VCaP (cell line): ENCODE results near the gene CFAP58.

Experiments used
- H3K27ac ChIP-seq: fragments of 450-650 bp; 2 replicates; pipeline ENCODE4 v1.5.1; 2017
- CTCF ChIP-seq: fragments of 450-650 bp; conservative IDR thresholded peaks from 2 replicates; pipeline ENCODE4 v1.5.1; 2017; ENCODE audit warnings: mild to moderate bottlenecking, moderate library complexity

CFAP58 gene

GRCh38 chr10:104478380-104478779 lies 124.7 kb downstream of the CFAP58 start:
- peak overlapping the region; percentile 52; the same call in 1 of the 2 replicates for H3K27ac ChIP-seq
- no peak for TF ChIP-seq CTCF

- TF ChIP-seq CTCF, result no peak
- no peak overlapping the region for H3K27ac ChIP-seq
Measured at GRCh38 chr10:104479906-104480593, 126.4 kb downstream of the CFAP58 start.

DNA sequence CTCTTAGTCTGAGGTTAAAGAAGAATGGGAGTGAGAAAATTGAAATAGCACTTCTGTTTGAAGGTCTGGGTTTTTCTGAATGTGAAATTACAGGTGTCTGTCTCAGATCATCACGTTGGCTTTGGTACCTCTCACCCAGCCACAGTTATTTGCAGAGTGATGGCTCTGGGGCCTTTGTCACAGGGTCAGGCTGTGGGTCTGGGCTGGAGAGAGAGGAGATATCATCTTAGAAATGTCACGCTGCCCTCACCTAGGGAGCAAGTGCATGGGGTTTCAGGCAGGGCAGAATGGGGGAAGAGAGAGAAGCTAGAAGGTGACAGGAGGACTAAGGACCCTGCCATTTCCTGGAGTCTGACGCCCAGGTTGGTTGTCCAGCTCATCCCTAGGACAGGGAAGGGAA lies 127.2 kb downstream of the CFAP58 start:
- no peak for TF ChIP-seq CTCF
- H3K27ac ChIP-seq, result no peak overlapping the region

- no peak overlapping the region for H3K27ac ChIP-seq
- no peak for TF ChIP-seq CTCF
Measured at GRCh38 chr10:104483582-104483981, 129.9 kb downstream of the CFAP58 start.

DNA sequence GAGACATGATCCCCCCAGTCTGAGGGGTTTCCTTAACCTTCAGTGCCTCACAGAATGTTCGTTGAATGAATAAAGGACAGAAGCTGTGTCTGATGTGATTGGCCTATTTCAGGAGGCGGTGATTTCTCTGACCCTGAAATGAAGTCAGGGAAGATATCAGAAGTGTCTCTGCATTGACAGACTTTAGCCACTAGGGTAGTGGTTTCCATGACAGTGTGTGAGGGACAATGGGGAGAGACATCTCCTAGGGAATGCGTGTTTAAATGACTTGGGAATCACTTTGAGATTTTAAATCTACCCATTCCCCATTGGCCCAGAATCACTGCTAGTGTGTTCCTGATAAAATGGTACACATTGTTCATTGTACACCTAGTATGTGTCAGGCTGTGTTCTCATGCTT lies 132.0 kb downstream of the CFAP58 start:
- no peak overlapping the region for H3K27ac ChIP-seq
- no peak for TF ChIP-seq CTCF

GRCh38 chr10:104486803-104487202 lies 133.2 kb downstream of the CFAP58 start:
- no peak for TF ChIP-seq CTCF
- H3K27ac ChIP-seq, result no peak overlapping the region

DNA sequence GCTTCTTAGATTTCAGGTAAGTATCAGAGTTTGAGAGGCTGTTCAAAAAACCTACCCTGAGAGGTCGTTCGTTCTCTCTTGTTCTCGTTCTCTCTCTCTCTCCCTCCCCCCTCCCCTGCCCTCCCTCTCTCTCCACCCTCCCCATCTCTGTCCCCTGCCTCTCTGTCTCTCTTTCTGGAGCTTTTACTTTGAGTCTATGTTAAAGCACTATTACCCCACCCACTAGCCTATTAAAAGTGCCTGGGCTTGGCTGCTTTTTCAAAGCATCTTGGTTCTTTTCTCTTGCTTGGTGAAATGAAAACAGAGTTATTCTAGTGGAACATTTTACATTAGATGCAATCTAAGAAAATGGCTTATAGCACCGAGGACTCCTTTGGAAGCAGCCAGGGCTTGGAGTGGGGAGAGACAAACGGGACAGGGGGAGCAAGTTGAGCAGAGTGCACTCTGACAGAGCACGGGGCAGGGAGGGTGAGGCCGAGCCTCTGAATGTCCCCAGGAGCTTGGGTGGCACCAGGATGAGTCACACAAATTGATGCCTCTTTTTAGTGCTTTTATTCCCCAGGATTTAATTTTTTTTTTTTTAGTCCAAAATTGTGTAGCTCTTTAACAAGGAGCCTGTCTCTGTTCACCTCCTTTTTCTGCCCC lies 134.3 kb downstream of the CFAP58 start:
- no peak overlapping the region for H3K27ac ChIP-seq
- TF ChIP-seq CTCF, result no peak
